ENCODE data around the gene SHISA4.

DNA sequence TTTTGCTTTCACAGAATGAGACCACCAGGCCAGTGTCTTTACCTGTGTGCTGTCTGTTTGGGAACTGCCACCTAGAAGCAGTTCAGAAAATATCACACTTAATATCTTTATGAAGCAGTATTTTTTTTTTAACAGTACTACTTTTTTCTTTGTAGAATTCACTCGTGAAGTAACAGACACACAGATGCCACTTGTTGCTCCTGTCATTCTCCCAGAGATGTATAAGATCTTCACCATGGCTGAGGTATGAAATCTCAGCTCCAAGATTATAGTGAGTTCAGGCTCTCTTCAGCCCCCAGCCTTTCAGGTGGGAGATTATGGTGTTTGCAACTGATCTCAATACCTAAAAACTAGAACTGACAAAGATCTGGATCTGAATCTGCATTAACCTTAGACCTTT is 36.7 kb upstream of the SHISA4 start:
- TF ChIP-seq CTCF (IDR thresholded peaks at IDR 0.05; ENCODE audit: insufficient read depth, low read depth, low read length) (no peak), EZH2 (IDR thresholded peaks at IDR 0.05; ENCODE audit: insufficient read depth, low read length) (no peak)
